ENCODE results near the gene DPAGT1. TPM values are rescaled to one million over a fixed set of nuclear protein-coding genes. Genes with fewer than 3 reads are reported as not detected.
A peak's percentile ranks its signal among the peaks of the same experiment; 100 is the strongest.

DPAGT1 gene
- total RNA-seq, 2 donors from 2014 or later = 49.4 to 51.9 TPM

DNA sequence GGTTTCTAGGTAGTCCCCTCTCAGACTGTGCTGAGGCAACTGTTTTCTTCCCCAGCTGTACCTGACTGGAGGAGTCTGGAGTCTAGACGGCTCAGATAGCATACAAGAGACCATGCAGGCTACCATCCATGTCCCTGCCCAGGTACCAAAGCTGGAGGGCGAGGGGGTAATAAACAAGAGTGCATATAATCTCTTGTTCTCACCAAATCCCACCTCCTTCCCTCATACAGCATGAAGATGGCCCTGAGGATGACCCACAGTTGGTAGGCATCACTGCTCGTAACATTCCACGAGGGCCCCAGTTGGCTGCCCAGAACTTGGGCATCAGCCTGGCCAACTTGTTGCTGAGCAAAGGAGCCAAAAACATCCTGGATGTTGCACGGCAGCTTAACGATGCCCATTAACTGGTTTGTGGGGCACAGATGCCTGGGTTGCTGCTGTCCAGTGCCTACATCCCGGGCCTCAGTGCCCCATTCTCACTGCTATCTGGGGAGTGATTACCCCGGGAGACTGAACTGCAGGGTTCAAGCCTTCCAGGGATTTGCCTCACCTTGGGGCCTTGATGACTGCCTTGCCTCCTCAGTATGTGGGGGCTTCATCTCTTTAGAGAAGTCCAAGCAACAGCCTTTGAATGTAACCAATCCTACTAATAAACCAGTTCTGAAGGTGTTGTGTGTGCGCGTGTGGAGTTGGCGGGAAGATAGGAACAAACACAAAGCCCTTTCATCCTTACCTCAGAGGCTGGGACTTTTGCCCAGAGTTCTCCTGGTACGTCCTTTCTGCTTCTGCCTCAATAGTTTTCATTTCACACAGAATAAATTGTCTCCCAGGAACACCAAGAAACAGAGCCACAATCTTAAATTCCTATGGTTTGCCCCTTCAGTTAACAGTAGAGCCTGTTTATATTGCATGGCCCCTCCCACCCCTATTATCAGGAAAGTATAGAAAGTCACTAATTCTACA lies 8.5 kb downstream of the DPAGT1 start:
- H3K27ac Mint-ChIP-seq = peak overlapping the region; percentile 93
- H3K4me1 Mint-ChIP-seq = peaks cover 18% of the 10 kb centered on the region
- no peaks in the 10 kb centered on the region for H3K27me3 ChIP-seq (ENCODE audit: control insufficient read depth, insufficient read depth, low read length, poor library complexity, severe bottlenecking)
- H3K27me3 Mint-ChIP-seq (ENCODE audit: insufficient read depth) = no peaks in the 10 kb centered on the region
- TF ChIP-seq, protein P1, sequence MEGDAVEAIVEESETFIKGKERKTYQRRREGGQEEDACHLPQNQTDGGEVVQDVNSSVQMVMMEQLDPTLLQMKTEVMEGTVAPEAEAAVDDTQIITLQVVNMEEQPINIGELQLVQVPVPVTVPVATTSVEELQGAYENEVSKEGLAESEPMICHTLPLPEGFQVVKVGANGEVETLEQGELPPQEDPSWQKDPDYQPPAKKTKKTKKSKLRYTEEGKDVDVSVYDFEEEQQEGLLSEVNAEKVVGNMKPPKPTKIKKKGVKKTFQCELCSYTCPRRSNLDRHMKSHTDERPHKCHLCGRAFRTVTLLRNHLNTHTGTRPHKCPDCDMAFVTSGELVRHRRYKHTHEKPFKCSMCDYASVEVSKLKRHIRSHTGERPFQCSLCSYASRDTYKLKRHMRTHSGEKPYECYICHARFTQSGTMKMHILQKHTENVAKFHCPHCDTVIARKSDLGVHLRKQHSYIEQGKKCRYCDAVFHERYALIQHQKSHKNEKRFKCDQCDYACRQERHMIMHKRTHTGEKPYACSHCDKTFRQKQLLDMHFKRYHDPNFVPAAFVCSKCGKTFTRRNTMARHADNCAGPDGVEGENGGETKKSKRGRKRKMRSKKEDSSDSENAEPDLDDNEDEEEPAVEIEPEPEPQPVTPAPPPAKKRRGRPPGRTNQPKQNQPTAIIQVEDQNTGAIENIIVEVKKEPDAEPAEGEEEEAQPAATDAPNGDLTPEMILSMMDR (conservative IDR thresholded peaks at IDR 0.05) = no peak
- peaks cover 59% of the 10 kb centered on the region for H3K36me3 ChIP-seq (ENCODE audit: control insufficient read depth, insufficient read depth, low read length)
- no peaks in the 10 kb centered on the region for H3K9me3 ChIP-seq (ENCODE audit: control insufficient read depth, low read length)
- H3K4me3 Mint-ChIP-seq = peak overlapping the region; percentile 93
- no peak for DNase-seq
- H3K9ac ChIP-seq (ENCODE audit: extremely low read depth, low read length, poor library complexity, severe bottlenecking) = peak overlapping the region; percentile 93
- H3K4me1 ChIP-seq (ENCODE audit: control insufficient read depth, insufficient read depth, low read length) = peaks cover 11% of the 10 kb centered on the region
- H3K36me3 Mint-ChIP-seq (ENCODE audit: low read depth) = peaks cover 37% of the 10 kb centered on the region
- peak overlapping the region; percentile 97 for H3K4me3 ChIP-seq (ENCODE audit: low read length)
- peak overlapping the region; percentile 42 for H3K27ac ChIP-seq (ENCODE audit: low read depth, low read length)
- WGBS, 2 experiments (ENCODE audit: insufficient coverage in 1 of 2, insufficient read length in 1 of 2) = 56 to 69% methylated on average over 6 to 12 of the region's 12 CpGs
- H3K9me3 Mint-ChIP-seq = no peaks in the 10 kb centered on the region

DNA sequence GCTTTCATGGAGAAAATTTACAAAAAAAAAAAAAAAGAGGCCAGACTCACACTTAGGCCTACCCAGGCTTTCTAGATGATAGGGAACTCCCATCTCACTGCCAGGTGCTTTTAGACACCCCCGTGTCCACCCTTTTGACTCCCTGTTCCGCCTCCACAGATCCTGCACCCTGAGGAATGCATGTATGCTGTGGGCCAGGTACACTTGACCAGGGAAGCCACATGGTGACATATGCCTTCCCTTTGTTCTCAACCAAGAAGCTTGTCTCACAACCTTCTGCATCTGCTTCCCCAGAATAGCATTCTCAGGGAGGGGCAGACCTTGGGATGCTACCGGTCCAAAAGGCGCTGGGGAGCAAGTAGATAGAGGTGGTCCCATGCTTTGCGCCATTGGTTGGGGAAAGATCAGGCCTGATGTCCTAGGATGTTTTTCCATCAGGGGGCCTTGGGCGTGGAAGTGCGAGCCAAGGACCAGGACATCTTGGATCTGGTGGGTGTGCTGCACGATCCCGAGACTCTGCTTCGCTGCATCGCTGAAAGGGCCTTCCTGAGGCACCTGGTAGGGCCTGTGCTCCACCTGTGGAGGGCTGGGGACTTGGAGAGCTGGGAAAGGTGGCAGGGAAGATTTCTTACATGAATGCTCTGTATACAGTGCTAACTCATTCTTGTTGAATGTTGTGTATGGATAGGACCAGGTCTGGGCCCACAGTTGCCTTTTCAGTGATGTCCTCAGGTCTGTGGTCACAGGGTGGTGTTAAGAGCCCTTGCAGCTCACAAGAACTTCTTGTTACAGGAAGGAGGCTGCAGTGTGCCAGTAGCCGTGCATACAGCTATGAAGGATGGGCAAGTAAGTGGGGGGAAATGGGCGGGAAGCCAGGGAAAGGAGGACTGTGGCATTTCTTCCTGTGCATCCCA lies 9.4 kb downstream of the DPAGT1 start:
- Histone ChIP-seq H3K27ac (ENCODE audit: low read depth, low read length) (no peak overlapping the region), H3K27me3 (ENCODE audit: control insufficient read depth, insufficient read depth, low read length, poor library complexity, severe bottlenecking) (no peaks in the 10 kb centered on the region), H3K9ac (ENCODE audit: extremely low read depth, low read length, poor library complexity, severe bottlenecking) (no peak overlapping the region), H3K4me1 (ENCODE audit: control insufficient read depth, insufficient read depth, low read length) (peaks cover 11% of the 10 kb centered on the region), H3K36me3 (ENCODE audit: control insufficient read depth, insufficient read depth, low read length) (peaks cover 50% of the 10 kb centered on the region), H3K4me3 (ENCODE audit: low read length) (peak overlapping the region; percentile 97), H3K9me3 (ENCODE audit: control insufficient read depth, low read length) (no peaks in the 10 kb centered on the region)
- peaks cover 28% of the 10 kb centered on the region for H3K36me3 Mint-ChIP-seq (ENCODE audit: low read depth)
- H3K27me3 Mint-ChIP-seq (ENCODE audit: insufficient read depth) = no peaks in the 10 kb centered on the region
- TF ChIP-seq, protein P1 (conservative IDR thresholded peaks at IDR 0.05) = no peak
- peaks cover 18% of the 10 kb centered on the region for H3K4me1 Mint-ChIP-seq
- 91% methylated on average over 12 to 13 of the region's 13 CpGs for WGBS, 2 experiments (ENCODE audit: insufficient coverage in 1 of 2, insufficient read length in 1 of 2)
- no peak overlapping the region for H3K27ac Mint-ChIP-seq
- no peak for DNase-seq
- peak overlapping the region; percentile 93 for H3K4me3 Mint-ChIP-seq
- H3K9me3 Mint-ChIP-seq = no peaks in the 10 kb centered on the region

- H3K27me3 Mint-ChIP-seq (ENCODE audit: insufficient read depth) = no peaks in the 10 kb centered on the region
- DNase-seq = no peak
- Histone ChIP-seq H3K4me1 (ENCODE audit: control insufficient read depth, insufficient read depth, low read length) (peaks cover 11% of the 10 kb centered on the region), H3K36me3 (ENCODE audit: control insufficient read depth, insufficient read depth, low read length) (peaks cover 40% of the 10 kb centered on the region), H3K27me3 (ENCODE audit: control insufficient read depth, insufficient read depth, low read length, poor library complexity, severe bottlenecking) (no peaks in the 10 kb centered on the region), H3K4me3 (ENCODE audit: low read length) (no peak overlapping the region), H3K9ac (ENCODE audit: extremely low read depth, low read length, poor library complexity, severe bottlenecking) (no peak overlapping the region), H3K9me3 (ENCODE audit: control insufficient read depth, low read length) (no peaks in the 10 kb centered on the region), H3K27ac (ENCODE audit: low read depth, low read length) (no peak overlapping the region)
- TF ChIP-seq, protein P1 (conservative IDR thresholded peaks at IDR 0.05) = no peak
- no peak overlapping the region for H3K27ac Mint-ChIP-seq
- H3K36me3 Mint-ChIP-seq (ENCODE audit: low read depth) = peaks cover 20% of the 10 kb centered on the region
- no peak overlapping the region for H3K4me3 Mint-ChIP-seq
- H3K4me1 Mint-ChIP-seq = peaks cover 18% of the 10 kb centered on the region
- no peaks in the 10 kb centered on the region for H3K9me3 Mint-ChIP-seq
- WGBS, 2 experiments (ENCODE audit: insufficient coverage in 1 of 2, insufficient read length in 1 of 2) = 85 to 87% methylated on average over 8 to 9 of the region's 9 CpGs
Measured at GRCh38 chr11:119091178-119091577, 10.5 kb downstream of the DPAGT1 start.
